CMK (cell line): Measurements from ENCODE around the gene UBE2K.
A peak's percentile ranks its signal among the peaks of the same experiment; 100 is the strongest.
"Not testable (repeated sequence)": the region's sequence is repeated elsewhere in the genome, so short reads cannot be mapped to it uniquely, and the experiment has no call there.

ENCODE experiments used
- DNase-seq: peaks from one replicate; pipeline ENCODE4 v3.0.0-alpha.2; 2010; ENCODE audit warnings: low read depth

The UBE2K gene

GRCh38 chr4:39802005-39802404 is 104.1 kb downstream of the UBE2K start:
- DNase-seq: no peak

- no peak for DNase-seq
These were observed 110.4 kb downstream of the UBE2K start for GRCh38 chr4:39808231-39808749.

- DNase-seq: no peak
These were observed 114.6 kb downstream of the UBE2K start for GRCh38 chr4:39812500-39812899.

DNA sequence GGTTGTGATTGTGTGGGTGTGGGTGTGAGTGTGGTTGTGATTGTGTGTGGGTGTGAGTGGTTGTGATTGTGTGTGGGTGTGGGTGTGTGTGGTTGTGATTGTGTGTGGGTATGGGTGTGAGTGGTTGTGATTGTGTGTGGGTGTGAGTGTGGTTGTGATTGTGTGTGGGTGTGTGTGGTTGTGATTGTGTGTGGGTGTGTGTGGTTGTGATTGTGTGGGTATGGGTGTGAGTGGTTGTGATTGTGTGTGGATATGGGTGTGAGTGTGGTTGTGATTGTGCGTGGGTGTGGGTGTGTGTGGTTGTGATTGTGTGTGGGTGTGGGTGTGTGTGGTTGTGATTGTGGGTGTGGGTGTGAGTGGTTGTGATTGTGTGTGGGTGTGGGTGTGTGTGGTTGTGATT is 115.1 kb downstream of the UBE2K start:
- DNase-seq: not testable (repeated sequence)

- not testable (repeated sequence) for DNase-seq
These were observed 115.8 kb downstream of the UBE2K start for GRCh38 chr4:39813761-39814160.

GRCh38 chr4:39814403-39815185 is 116.7 kb downstream of the UBE2K start:
- no peak for DNase-seq

DNA sequence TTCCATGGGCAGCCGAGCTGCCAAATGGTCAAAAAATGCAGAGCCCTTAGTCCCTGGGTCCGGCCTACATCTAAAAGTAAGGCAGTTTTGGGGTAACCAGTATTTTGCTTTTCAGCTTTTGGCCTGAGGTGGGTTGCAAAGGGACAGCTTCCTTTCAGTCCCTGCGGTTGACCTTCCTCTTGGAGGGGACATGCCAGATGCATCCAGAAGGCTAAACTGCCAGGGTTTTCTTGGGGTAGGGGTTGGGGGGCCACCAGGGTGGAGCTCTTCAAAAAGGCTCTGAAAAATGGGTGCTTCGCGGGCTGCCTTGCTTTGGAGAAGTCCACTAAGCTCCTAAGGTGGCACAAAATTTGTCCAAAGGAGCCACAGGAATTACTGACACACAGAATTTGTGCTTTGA is 120.7 kb downstream of the UBE2K start:
- no peak for DNase-seq

- peak; percentile 11 for DNase-seq
These were observed 122.2 kb downstream of the UBE2K start for GRCh38 chr4:39820186-39820585.

- DNase-seq: no peak
These were observed 124.0 kb downstream of the UBE2K start for GRCh38 chr4:39821951-39822350.

- no peak for DNase-seq
These were observed 124.7 kb downstream of the UBE2K start for GRCh38 chr4:39822662-39823061.

DNA sequence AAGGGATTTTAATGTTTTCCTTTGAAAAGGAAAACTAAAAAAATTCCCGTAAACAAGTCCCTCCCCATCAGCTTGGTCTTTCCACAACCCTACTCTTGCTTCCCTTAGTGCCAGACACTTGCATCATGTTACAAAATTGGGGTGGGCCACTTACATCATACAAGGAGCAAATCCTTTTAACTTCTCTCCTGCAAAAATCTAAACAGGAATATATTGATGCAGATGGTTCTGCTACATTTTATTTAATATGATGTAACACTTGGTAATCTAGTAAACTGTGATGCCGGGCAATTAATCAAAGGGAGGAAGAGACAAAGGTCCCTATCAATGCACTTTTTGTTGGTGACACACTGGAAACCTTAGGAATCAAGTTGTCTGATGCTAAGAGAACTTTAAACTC is 125.3 kb downstream of the UBE2K start:
- no peak for DNase-seq

GRCh38 chr4:39825090-39825489 is 127.2 kb downstream of the UBE2K start:
- no peak for DNase-seq

- DNase-seq: no peak
These were observed 127.8 kb downstream of the UBE2K start for GRCh38 chr4:39825741-39826231.
